ENCODE results near the gene LYPD1. TPM values are rescaled to one million over a fixed set of nuclear protein-coding genes. Genes with fewer than 3 reads are reported as not detected.

Gene LYPD1
- total RNA-seq, 1 donor from 2014 or later: 6.0 TPM

DNA sequence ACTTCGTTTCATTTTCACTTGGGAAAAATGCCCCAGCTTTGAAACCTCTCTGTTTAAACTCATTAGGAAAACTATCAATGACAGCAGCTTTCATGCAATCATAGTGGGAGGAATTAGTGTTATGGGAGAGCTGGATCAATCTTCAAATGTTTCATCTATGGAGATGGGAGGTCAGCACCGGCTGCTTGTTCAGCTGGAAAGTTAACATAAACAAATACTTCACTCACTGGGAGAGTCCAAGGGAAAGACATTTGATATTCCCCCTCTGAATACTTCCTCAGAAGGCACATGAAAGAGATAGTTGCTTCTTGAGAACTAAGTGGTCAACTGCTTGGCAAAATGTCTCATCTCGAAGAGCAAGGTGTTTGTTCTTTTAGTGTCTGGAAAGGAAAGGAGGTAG lies 7.3 kb downstream of the LYPD1 start:
- Histone ChIP-seq H3K79me2 (ENCODE audit: low read depth) (no peaks in the 10 kb centered on the region), H2AFZ (replicated peaks) (no peak overlapping the region), H3K27ac (no peak overlapping the region), H4K20me1 (ENCODE audit: low read depth) (no peaks in the 10 kb centered on the region), H3K36me3 (no peaks in the 10 kb centered on the region), H3K4me3 (no peak overlapping the region), H3F3A (ENCODE audit: low read depth) (no peaks in the 10 kb centered on the region), H3K4me2 (no peak overlapping the region), H3K9me3 (ENCODE audit: low read depth) (no peaks in the 10 kb centered on the region), H3K27me3 (peaks cover 14% of the 10 kb centered on the region), H3K4me1 (no peaks in the 10 kb centered on the region), H3K9ac (no peak overlapping the region)
- TF ChIP-seq EZH2 (IDR thresholded peaks at IDR 0.05): no peak
- TF ChIP-seq EZH2phosphoT487 (IDR thresholded peaks at IDR 0.05): no peak
- TF ChIP-seq, protein P1, sequence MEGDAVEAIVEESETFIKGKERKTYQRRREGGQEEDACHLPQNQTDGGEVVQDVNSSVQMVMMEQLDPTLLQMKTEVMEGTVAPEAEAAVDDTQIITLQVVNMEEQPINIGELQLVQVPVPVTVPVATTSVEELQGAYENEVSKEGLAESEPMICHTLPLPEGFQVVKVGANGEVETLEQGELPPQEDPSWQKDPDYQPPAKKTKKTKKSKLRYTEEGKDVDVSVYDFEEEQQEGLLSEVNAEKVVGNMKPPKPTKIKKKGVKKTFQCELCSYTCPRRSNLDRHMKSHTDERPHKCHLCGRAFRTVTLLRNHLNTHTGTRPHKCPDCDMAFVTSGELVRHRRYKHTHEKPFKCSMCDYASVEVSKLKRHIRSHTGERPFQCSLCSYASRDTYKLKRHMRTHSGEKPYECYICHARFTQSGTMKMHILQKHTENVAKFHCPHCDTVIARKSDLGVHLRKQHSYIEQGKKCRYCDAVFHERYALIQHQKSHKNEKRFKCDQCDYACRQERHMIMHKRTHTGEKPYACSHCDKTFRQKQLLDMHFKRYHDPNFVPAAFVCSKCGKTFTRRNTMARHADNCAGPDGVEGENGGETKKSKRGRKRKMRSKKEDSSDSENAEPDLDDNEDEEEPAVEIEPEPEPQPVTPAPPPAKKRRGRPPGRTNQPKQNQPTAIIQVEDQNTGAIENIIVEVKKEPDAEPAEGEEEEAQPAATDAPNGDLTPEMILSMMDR (IDR thresholded peaks at IDR 0.05): no peak
- H3K4me1 Mint-ChIP-seq: peaks cover 27% of the 10 kb centered on the region
- no peak for DNase-seq (ENCODE audit: low spot score)
- no peak overlapping the region for H3K4me3 Mint-ChIP-seq
- H3K9me3 Mint-ChIP-seq: no peaks in the 10 kb centered on the region
- H3K27me3 Mint-ChIP-seq (ENCODE audit: insufficient read depth, low read depth): peaks cover 2% of the 10 kb centered on the region
- no peak overlapping the region for H3K27ac Mint-ChIP-seq
- H3K36me3 Mint-ChIP-seq: peaks cover 74% of the 10 kb centered on the region

DNA sequence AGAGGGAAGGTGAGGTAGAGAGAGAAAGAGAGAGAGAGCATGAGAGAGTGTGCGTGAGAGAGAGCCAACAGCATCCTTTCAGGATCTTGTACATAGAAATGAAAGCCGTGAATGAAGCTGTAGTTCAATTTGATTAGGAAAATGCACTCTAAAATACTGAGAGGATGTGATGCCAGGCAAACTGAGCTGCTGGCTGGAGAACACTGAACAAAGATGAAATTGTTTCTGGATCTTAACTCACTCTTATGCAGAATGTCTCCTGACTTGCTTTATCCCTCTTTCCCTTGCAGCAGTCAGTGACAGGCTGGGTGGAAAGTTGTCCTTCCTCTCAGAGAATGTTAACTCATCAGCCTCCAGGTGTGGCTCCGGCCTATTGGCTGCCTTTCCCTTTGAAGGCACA lies 10.7 kb downstream of the LYPD1 start:
- Mint-ChIP-seq H3K4me1 (peaks cover 15% of the 10 kb centered on the region), H3K27ac (no peak overlapping the region), H3K9me3 (no peaks in the 10 kb centered on the region), H3K27me3 (ENCODE audit: insufficient read depth, low read depth) (peaks cover 4% of the 10 kb centered on the region), H3K4me3 (no peak overlapping the region), H3K36me3 (peaks cover 69% of the 10 kb centered on the region)
- Histone ChIP-seq H3K9ac (no peak overlapping the region), H3K9me3 (ENCODE audit: low read depth) (no peaks in the 10 kb centered on the region), H3F3A (ENCODE audit: low read depth) (no peaks in the 10 kb centered on the region), H3K27me3 (no peaks in the 10 kb centered on the region), H3K4me3 (no peak overlapping the region), H3K36me3 (no peaks in the 10 kb centered on the region), H3K4me1 (no peaks in the 10 kb centered on the region), H4K20me1 (ENCODE audit: low read depth) (no peaks in the 10 kb centered on the region), H3K27ac (no peak overlapping the region), H3K79me2 (ENCODE audit: low read depth) (no peaks in the 10 kb centered on the region), H3K4me2 (no peak overlapping the region), H2AFZ (replicated peaks) (no peak overlapping the region)
- no peak for DNase-seq (ENCODE audit: low spot score)
- TF ChIP-seq, protein P1 (IDR thresholded peaks at IDR 0.05): no peak
- no peak for TF ChIP-seq EZH2 (IDR thresholded peaks at IDR 0.05)
- no peak for TF ChIP-seq EZH2phosphoT487 (IDR thresholded peaks at IDR 0.05)

DNA sequence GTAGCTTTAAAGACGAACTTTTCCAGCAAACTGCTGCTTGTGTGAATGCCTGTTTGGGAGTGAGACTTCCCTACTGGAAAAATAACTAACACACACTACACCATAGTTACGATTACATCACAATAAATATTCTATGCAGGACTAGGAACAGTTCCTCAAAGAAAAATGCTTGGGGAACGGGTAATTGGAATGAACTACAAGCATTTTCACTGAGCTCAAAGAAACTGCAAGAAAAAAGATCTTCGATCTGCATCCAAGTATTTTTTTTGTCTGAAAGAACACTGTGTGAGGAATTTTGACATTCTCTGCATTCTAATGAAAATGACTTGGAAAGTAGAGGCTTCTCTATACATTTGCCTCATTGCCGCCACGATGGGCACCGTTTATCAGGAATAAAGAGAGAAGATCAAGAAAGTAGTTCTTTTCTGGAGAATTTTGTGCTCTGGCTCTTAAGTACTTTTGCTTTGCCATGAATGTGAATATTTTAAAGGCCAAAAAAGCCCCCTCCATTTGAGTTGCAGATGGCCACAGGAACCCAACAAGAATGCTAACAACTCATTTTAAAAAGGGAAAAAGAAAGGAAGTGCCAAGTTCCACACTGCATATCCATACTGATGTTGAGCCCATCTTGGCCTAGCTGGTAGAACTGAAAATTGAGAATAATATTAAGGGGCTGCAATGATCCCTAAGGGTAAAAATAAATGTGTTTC lies 13.6 kb downstream of the LYPD1 start:
- no peak overlapping the region for H3K27ac ChIP-seq
- no peaks in the 10 kb centered on the region for H3K9me3 ChIP-seq (ENCODE audit: low read depth)
- no peak for DNase-seq (ENCODE audit: low spot score)
- Mint-ChIP-seq H3K27ac (no peak overlapping the region), H3K36me3 (peaks cover 48% of the 10 kb centered on the region), H3K9me3 (no peaks in the 10 kb centered on the region), H3K27me3 (ENCODE audit: insufficient read depth, low read depth) (peaks cover 4% of the 10 kb centered on the region), H3K4me1 (peaks cover 22% of the 10 kb centered on the region), H3K4me3 (no peak overlapping the region)
- peaks cover 13% of the 10 kb centered on the region for H3F3A ChIP-seq (ENCODE audit: low read depth)
- H2AFZ ChIP-seq (replicated peaks): no peak overlapping the region
- no peak for TF ChIP-seq EZH2 (IDR thresholded peaks at IDR 0.05)
- TF ChIP-seq, protein P1 (IDR thresholded peaks at IDR 0.05): no peak
- no peak for TF ChIP-seq EZH2phosphoT487 (IDR thresholded peaks at IDR 0.05)
- no peak overlapping the region for H3K4me3 ChIP-seq
- no peak overlapping the region for H3K4me2 ChIP-seq
- no peaks in the 10 kb centered on the region for H3K36me3 ChIP-seq
- H4K20me1 ChIP-seq (ENCODE audit: low read depth): no peaks in the 10 kb centered on the region
- H3K9ac ChIP-seq: no peak overlapping the region
- H3K4me1 ChIP-seq: peaks cover 8% of the 10 kb centered on the region
- H3K79me2 ChIP-seq (ENCODE audit: low read depth): no peaks in the 10 kb centered on the region
- H3K27me3 ChIP-seq: no peaks in the 10 kb centered on the region

All from neural progenitor cell (in vitro differentiated cells).